HepG2 (cell line): ENCODE measurements around the gene GOLGA8J.
"Not testable (repeated sequence)": the region's sequence is repeated elsewhere in the genome, so short reads cannot be mapped to it uniquely, and the experiment has no call there.

Source experiments
- POLR2A ChIP-seq, 2 experiments: IDR thresholded peaks; 2 replicates each; pipeline ENCODE4 v1.6.1; 2011; ENCODE audit warnings: low read depth in 2 of 2, low read length in 2 of 2, mild to moderate bottlenecking in 1 of 2, moderate library complexity in 1 of 2; ENCODE audit not compliant: insufficient read depth in 1 of 2
- POLR2AphosphoS5 ChIP-seq: IDR thresholded peaks from 2 replicates; pipeline ENCODE4 v1.6.1; 2012; ENCODE audit warnings: low read depth, low read length
- SRF ChIP-seq: IDR thresholded peaks from 2 replicates; pipeline ENCODE4 v1.6.1; 2011; ENCODE audit warnings: mild to moderate bottlenecking, low read depth, low read length, moderate library complexity
- TBP ChIP-seq: sonication (generic); formaldehyde crosslinking; IDR thresholded peaks from 2 replicates; pipeline ENCODE4 v1.5.0; 2020; ENCODE audit warnings: missing genetic modification reagents

DNA sequence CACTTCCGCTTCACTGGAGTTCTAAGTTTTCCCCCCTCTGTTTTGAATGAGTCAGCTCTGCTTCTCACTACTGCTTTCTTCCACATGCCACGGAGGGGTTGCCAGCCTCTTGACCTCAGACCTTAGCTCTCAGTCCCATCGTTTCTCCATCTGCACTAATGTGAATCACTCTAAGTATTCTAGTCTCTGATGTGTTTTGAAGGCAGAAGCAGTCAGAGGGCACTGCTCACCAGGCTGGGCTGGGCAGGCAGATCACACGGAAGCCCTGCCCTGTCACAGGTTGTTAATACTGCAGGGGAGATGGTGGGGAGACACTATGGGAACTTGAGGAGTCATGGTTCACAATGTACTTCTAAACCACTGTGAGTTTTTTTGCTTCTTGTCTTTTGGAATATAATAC, 27.8 kb downstream of the GOLGA8J start:
- not testable (repeated sequence) for TF ChIP-seq POLR2A (IDR thresholded peaks at IDR 0.05; ENCODE audit: insufficient read depth in 1 of 2, low read depth in 2 of 2, low read length in 2 of 2); TBP (CRISPR knock-in tag); POLR2AphosphoS5; SRF
